Gastroesophageal sphincter (tissue), 4 donors: ENCODE measurements around the gene FARS2. TPM values are rescaled to one million over a fixed set of nuclear protein-coding genes. Genes with fewer than 3 reads are reported as not detected.

Experiments
- ATAC-seq: fragments of 150-250 bp; one replicate; pipeline ENCODE4 v1.9.1; 2016; ENCODE audit warnings: mild to moderate bottlenecking, moderate library complexity
- H3K27ac ChIP-seq, 4 donors: fragments of 200-600 bp; sonication (generic) in 3 of 4; 1 replicate in 3 of 4; 2 replicates in 1 of 4; pipeline ENCODE4 v1.5.1; 2016 to 2019
- H3K27me3 ChIP-seq: fragments of 200-600 bp; sonication (generic); one replicate; pipeline ENCODE4 v1.5.1; 2019
- H3K36me3 ChIP-seq, 2 donors: fragments of 200-600 bp; sonication (generic); one replicate each; pipeline ENCODE4 v1.5.1; 2019; ENCODE audit warnings: control low read depth in 1 of 2
- H3K4me1 ChIP-seq, 3 donors: fragments of 200-600 bp; sonication (generic); 1 replicate in 2 of 3; 2 replicates in 1 of 3; pipeline ENCODE4 v1.5.1; 2016 to 2019; ENCODE audit warnings: control low read depth in 2 of 3
- H3K4me3 ChIP-seq, 2 donors: fragments of 200-600 bp; sonication (generic); one replicate each; pipeline ENCODE4 v1.5.1; 2019; ENCODE audit warnings: mild to moderate bottlenecking in 1 of 2, moderate library complexity in 1 of 2
- H3K9me3 ChIP-seq, 3 donors: fragments of 200-600 bp; sonication (generic); one replicate each; pipeline ENCODE4 v1.5.1; 2017 to 2019; ENCODE audit warnings: control low read depth in 2 of 3
- EP300 ChIP-seq: sonication (generic); formaldehyde crosslinking; IDR thresholded peaks from one replicate; pipeline ENCODE4 v1.6.1; 2017; ENCODE audit warnings: antibody characterized with exemption, mild to moderate bottlenecking
- POLR2A ChIP-seq, 2 donors: fragments of 450-650 bp; IDR thresholded peaks; one replicate each; pipeline ENCODE4 v1.6.1; 2017; ENCODE audit warnings: antibody characterized with exemption in 2 of 2, mild to moderate bottlenecking in 2 of 2, moderate library complexity in 1 of 2
- POLR2AphosphoS5 ChIP-seq: sonication (generic); formaldehyde crosslinking; IDR thresholded peaks from one replicate; pipeline ENCODE4 v1.6.1; 2017; ENCODE audit warnings: antibody characterized with exemption
- WGBS, 2 donors: methylation state at CpG; one replicate each; pipeline ENCODE4 v1.1.5; 2018; ENCODE audit warnings: low coverage in 1 of 2; 5-methylcytosine and 5-hydroxymethylcytosine counted together
- total RNA-seq, 4 donors: library from RNA; depleted of rRNA; stranded (reverse); fragments of >200 nt; gene quantifications; one replicate each; pipeline ENCODE4 v1.1.0, GENCODE V29; 2016
- TF ChIP-seq, protein P1 (sequence below), 4 experiments: fragments of 200-600 bp in 2 of 4; fragments of 450-650 bp in 2 of 4; sonication (generic) in 1 of 4; IDR thresholded peaks; one replicate each; pipeline ENCODE4 v1.5.1; 2017 to 2019; ENCODE audit warnings: antibody characterized with exemption in 4 of 4, mild to moderate bottlenecking in 2 of 4, moderate library complexity in 2 of 4

Gene FARS2
- total RNA-seq, 4 donors from 2014 or later = 9.8 to 16.3 (median 14.4) TPM

DNA sequence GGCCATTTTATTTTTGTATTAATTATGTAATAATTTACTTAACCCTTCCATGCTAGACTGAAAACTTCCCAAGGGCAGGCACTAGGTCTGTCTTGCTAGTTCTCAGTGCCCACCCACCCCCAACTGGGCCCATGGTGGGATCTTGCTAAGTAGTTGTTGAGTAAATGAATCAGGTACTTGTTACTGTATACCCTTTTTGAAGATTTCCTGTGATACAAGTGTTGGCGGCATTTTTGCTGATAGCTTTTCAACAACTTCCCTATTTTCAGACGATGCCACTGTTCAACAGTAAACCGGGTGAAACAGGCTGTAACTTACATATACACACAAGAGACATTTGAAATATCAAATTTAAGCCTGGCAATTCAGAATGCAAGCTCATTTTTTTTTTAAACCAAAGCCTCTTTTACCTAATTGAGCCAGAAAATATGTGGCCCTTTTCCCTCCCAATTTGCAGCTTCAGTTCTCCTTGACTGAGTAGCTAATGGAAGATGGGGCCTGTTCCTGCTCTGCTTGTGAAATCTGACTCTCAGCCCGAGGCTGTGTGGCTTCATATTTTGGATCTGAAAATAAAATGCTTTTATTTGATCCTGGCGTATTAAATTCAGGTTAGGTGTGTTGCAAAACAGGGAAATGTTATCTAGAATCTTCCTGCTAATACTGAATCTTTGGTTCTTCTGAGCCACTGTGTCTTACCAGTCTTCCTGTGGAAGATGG lies 457.1 kb downstream of the FARS2 start:
- no peaks in the 10 kb centered on the region for H3K27me3 ChIP-seq
- H3K27ac ChIP-seq = no peak overlapping the region
- 80 to 90% methylated on average over 3 to 4 of the region's 5 CpGs for WGBS, 2 donors
- no peak overlapping the region for H3K4me3 ChIP-seq
- no peaks in the 10 kb centered on the region for H3K36me3 ChIP-seq
- ATAC-seq = no peak
- peaks cover 0 to 14% (median 0%) of the 10 kb centered on the region in 3 donors for H3K9me3 ChIP-seq
- no peak for TF ChIP-seq POLR2AphosphoS5
- TF ChIP-seq, protein P1, sequence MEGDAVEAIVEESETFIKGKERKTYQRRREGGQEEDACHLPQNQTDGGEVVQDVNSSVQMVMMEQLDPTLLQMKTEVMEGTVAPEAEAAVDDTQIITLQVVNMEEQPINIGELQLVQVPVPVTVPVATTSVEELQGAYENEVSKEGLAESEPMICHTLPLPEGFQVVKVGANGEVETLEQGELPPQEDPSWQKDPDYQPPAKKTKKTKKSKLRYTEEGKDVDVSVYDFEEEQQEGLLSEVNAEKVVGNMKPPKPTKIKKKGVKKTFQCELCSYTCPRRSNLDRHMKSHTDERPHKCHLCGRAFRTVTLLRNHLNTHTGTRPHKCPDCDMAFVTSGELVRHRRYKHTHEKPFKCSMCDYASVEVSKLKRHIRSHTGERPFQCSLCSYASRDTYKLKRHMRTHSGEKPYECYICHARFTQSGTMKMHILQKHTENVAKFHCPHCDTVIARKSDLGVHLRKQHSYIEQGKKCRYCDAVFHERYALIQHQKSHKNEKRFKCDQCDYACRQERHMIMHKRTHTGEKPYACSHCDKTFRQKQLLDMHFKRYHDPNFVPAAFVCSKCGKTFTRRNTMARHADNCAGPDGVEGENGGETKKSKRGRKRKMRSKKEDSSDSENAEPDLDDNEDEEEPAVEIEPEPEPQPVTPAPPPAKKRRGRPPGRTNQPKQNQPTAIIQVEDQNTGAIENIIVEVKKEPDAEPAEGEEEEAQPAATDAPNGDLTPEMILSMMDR (IDR thresholded peaks at IDR 0.05) = no peak
- TF ChIP-seq POLR2A (IDR thresholded peaks at IDR 0.05) = no peak
- no peak for TF ChIP-seq EP300
- H3K4me1 ChIP-seq = no peaks in the 10 kb centered on the region

DNA sequence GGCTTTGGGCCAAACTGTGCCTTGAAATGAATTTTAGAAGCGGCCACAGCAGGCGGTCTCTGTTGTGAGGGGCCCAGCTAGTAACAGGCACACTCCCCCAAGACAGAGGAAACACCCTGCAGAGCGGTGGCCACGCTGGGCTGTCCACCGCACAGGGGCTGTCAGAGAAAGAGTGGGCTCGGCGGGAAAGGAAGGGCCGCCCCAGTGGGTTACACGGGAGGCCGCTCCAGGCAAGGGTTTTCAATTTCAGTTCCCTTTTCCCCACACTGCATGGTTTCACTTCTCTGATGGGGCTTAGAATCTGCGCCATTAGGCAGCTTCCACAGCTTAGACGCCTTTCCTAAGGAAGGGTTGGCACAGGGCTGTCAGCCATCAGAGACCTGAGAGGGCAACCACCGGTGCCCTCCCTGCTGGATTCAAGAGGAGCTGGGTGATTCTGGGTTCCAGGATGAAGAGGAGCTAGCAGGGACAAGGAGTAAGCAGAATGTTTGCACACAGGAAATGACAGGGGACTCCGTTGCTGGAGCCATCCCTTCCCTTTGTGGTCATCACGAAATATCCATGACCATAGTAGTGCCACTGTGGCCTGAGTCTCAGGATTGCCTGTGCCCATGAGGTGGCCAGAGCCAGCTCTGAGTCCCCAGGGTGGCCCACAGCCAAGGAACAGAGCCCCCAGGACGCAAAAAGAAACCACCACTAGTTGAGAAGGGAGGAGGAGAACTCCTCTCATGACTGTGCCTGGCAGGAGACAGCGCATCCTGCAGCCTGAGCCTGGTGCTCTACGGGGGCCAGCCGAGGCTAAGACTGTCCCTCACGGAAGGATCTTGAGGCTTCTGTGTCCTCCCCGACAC lies 462.8 kb downstream of the FARS2 start:
- H3K27ac ChIP-seq = peak overlapping the region in 2 of 4 donors; percentile 19 to 26
- no peaks in the 10 kb centered on the region for H3K4me1 ChIP-seq
- peak; percentile 53 for ATAC-seq
- H3K27me3 ChIP-seq = no peaks in the 10 kb centered on the region
- H3K36me3 ChIP-seq = no peaks in the 10 kb centered on the region
- TF ChIP-seq POLR2AphosphoS5 = no peak
- TF ChIP-seq EP300 = no peak
- TF ChIP-seq, protein P1 (IDR thresholded peaks at IDR 0.05) = no peak
- TF ChIP-seq POLR2A (IDR thresholded peaks at IDR 0.05) = no peak
- H3K9me3 ChIP-seq = no peaks in the 10 kb centered on the region
- no peak overlapping the region for H3K4me3 ChIP-seq
- WGBS, 2 donors = 73 to 93% methylated on average over 8 of the region's 21 CpGs

DNA sequence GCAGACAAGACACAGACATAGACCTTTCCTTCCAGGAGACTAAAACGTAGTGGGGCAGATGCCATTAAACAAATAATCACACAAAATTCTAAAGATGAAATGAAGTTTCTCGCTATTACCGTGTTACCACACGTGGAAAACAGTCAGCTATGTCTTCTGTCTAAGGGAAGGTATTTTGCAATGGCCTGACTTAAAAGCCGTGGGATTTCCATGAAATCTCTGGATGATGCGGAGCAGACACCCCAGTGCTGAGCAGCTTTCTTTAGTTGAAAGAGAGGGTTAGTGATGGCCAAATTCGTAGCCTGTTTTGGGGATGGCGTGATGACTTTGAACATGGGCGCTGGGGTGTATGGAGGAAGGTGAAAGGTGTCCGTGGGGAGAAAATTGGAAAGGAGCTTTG lies 463.6 kb downstream of the FARS2 start:
- no peak for ATAC-seq
- H3K36me3 ChIP-seq = no peaks in the 10 kb centered on the region
- 93 to 95% methylated on average over 10 of the region's 10 CpGs for WGBS, 2 donors
- H3K4me1 ChIP-seq = peaks cover 0 to 5% (median 3%) of the 10 kb centered on the region in 3 donors
- H3K27ac ChIP-seq = no peak overlapping the region
- no peaks in the 10 kb centered on the region for H3K9me3 ChIP-seq
- H3K4me3 ChIP-seq = no peak overlapping the region
- TF ChIP-seq EP300 = no peak
- TF ChIP-seq, protein P1 (IDR thresholded peaks at IDR 0.05) = no peak
- TF ChIP-seq POLR2A (IDR thresholded peaks at IDR 0.05) = no peak
- no peak for TF ChIP-seq POLR2AphosphoS5
- no peaks in the 10 kb centered on the region for H3K27me3 ChIP-seq

DNA sequence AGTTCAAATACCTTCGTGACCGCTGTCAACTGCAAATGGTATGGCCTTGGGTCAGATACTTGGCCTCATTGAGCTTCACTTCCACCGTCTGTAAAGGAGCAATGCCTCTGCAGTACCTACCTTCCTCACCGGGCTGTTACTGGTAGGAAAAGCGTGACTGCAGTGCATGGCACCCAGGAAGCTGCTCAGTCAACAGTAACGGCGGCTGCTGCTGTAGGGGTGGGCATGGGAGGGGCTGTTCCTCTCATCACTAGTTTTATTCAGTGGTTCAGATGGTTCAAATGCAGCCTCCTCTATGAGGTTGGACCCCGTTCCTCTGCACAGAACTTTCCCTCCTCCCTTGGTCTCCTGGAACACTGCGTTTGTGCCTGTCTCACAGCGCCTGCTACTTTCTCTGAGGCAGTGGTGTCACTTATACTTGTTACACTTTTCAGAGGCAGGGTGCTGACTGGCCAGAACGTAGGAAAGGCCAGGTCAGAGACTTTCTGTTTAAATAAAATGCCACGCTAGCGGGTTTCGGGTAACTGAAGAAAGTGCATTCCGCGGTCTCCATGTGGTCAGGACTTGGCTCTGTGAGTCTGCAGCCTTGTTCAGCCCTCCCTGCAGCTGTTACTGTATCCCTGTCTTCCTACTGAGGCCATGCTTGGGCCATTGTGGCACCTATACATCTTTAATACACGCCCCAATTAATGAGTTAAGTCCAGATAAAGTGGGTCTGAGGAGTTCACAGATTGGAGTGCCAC lies 465.8 kb downstream of the FARS2 start:
- TF ChIP-seq, protein P1 (IDR thresholded peaks at IDR 0.05) = no peak
- no peak for TF ChIP-seq POLR2AphosphoS5
- TF ChIP-seq POLR2A (IDR thresholded peaks at IDR 0.05) = no peak
- TF ChIP-seq EP300 = no peak
- H3K9me3 ChIP-seq = no peaks in the 10 kb centered on the region
- H3K27ac ChIP-seq = no peak overlapping the region
- WGBS, 2 donors = 89 to 93% methylated on average over 7 to 10 of the region's 17 CpGs
- ATAC-seq = no peak
- peaks cover 0 to 9% (median 5%) of the 10 kb centered on the region in 3 donors for H3K4me1 ChIP-seq
- H3K36me3 ChIP-seq = no peaks in the 10 kb centered on the region
- H3K4me3 ChIP-seq = no peak overlapping the region
- no peaks in the 10 kb centered on the region for H3K27me3 ChIP-seq
